HepG2 (cell line): ENCODE measurements around the gene SLA2. TPM values are rescaled to one million over a fixed set of nuclear protein-coding genes. Genes with fewer than 3 reads are reported as not detected.

ENCODE experiments used
- CREM ChIP-seq, 2 experiments: sonication (generic) in 1 of 2; formaldehyde crosslinking in 1 of 2; IDR thresholded peaks; 2 replicates each; pipeline versions ENCODE4 v1.4.0 to v1.6.1; 2016 to 2020; ENCODE audit warnings: antibody characterized with exemption in 1 of 2, mild to moderate bottlenecking in 1 of 2, missing genetic modification reagents in 1 of 2
- MTA1 ChIP-seq: sonication (generic); formaldehyde crosslinking; IDR thresholded peaks from 2 replicates; pipeline ENCODE4 v1.4.0; 2020; ENCODE audit warnings: missing genetic modification reagents, mild to moderate bottlenecking, borderline replicate concordance
- NRL ChIP-seq: sonication (generic); formaldehyde crosslinking; IDR thresholded peaks from 2 replicates; pipeline ENCODE4 v1.5.0; 2020; ENCODE audit warnings: missing genetic modification reagents, mild to moderate bottlenecking, moderate library complexity, borderline replicate concordance
- TBL1XR1 ChIP-seq: fragments of 150-350 bp; IDR thresholded peaks from 2 replicates; pipeline ENCODE4 v1.6.1; 2014; ENCODE audit warnings: borderline replicate concordance, low read length; ENCODE audit not compliant: partially characterized antibody
- TGIF2 ChIP-seq: IDR thresholded peaks from 2 replicates; pipeline ENCODE4 v1.6.1; 2016; ENCODE audit warnings: control low read depth, missing compliant biosample characterization
- THAP11 ChIP-seq: IDR thresholded peaks from 2 replicates; pipeline ENCODE4 v1.6.1; 2016; ENCODE audit warnings: missing biosample characterization, missing genetic modification reagents
- WIZ ChIP-seq: sonication (generic); formaldehyde crosslinking; IDR thresholded peaks from 2 replicates; pipeline ENCODE4 v1.5.1; 2020; ENCODE audit warnings: mild to moderate bottlenecking, missing genetic modification reagents
- YEATS2 ChIP-seq: sonication (generic); formaldehyde crosslinking; IDR thresholded peaks from 2 replicates; pipeline ENCODE4 v1.4.0; 2020; ENCODE audit warnings: missing genetic modification reagents, borderline replicate concordance
- ZFP62 ChIP-seq: sonication (generic); formaldehyde crosslinking; IDR thresholded peaks from 2 replicates; pipeline ENCODE4 v1.4.0; 2020; ENCODE audit warnings: missing genetic modification reagents
- polyA plus RNA-seq, 8 experiments: library from polyadenylated mRNA; depleted of rRNA in 3 of 8; stranded (reverse) in 7 of 8; unstranded in 1 of 8; fragments of >200 nt; fragmentation: Illumina TruSeq in 4 of 8; extraction: Trizol in 4 of 8; gene quantifications; 2 replicates each; pipeline versions ENCODE4 v1.2.1 to v1.2.3, GENCODE V29; 2011 to 2016; ENCODE audit warnings: low read depth in 4 of 8, missing spikeins in 1 of 8, mixed read lengths in 1 of 8; ENCODE audit not compliant: insufficient read depth in 1 of 8
- total RNA-seq, 5 experiments: library from RNA; depleted of rRNA; stranded (reverse); fragments of >200 nt; fragmentation: Illumina TruSeq; extraction: Trizol; gene quantifications; 2 replicates each; pipeline ENCODE4 v1.2.3, GENCODE V29; 2016; ENCODE audit warnings: low read depth in 1 of 5
- TF ChIP-seq, protein P1 (sequence below): sonication (generic); formaldehyde crosslinking; IDR thresholded peaks from 2 replicates; pipeline ENCODE4 v1.5.1; 2020; ENCODE audit warnings: missing genetic modification reagents, mild to moderate bottlenecking, borderline replicate concordance
- TF ChIP-seq, protein P2 (sequence below): IDR thresholded peaks from 2 replicates; pipeline ENCODE4 v1.6.1; 2016; ENCODE audit warnings: low read depth
- TF ChIP-seq, protein P3 (sequence below): sonication (generic); formaldehyde crosslinking; IDR thresholded peaks from 2 replicates; pipeline ENCODE4 v1.4.0; 2020; ENCODE audit warnings: missing genetic modification reagents, mild to moderate bottlenecking, borderline replicate concordance
- TF ChIP-seq, protein P4 (sequence below): sonication (generic); formaldehyde crosslinking; IDR thresholded peaks from 2 replicates; pipeline ENCODE4 v1.4.0; 2020; ENCODE audit warnings: missing genetic modification reagents, mild to moderate bottlenecking, borderline replicate concordance
- TF ChIP-seq, protein P5 (sequence below): sonication (generic); formaldehyde crosslinking; IDR thresholded peaks from 2 replicates; pipeline ENCODE4 v1.8.1; 2022; ENCODE audit warnings: low read depth, mild to moderate bottlenecking, missing genetic modification reagents

SLA2 gene
- total and polyA plus RNA-seq, 2 of the 13 experiments (the other 11 are each of a cell fraction or from before 2014, with no cell fraction given), result 1.6 to 3.6 TPM

DNA sequence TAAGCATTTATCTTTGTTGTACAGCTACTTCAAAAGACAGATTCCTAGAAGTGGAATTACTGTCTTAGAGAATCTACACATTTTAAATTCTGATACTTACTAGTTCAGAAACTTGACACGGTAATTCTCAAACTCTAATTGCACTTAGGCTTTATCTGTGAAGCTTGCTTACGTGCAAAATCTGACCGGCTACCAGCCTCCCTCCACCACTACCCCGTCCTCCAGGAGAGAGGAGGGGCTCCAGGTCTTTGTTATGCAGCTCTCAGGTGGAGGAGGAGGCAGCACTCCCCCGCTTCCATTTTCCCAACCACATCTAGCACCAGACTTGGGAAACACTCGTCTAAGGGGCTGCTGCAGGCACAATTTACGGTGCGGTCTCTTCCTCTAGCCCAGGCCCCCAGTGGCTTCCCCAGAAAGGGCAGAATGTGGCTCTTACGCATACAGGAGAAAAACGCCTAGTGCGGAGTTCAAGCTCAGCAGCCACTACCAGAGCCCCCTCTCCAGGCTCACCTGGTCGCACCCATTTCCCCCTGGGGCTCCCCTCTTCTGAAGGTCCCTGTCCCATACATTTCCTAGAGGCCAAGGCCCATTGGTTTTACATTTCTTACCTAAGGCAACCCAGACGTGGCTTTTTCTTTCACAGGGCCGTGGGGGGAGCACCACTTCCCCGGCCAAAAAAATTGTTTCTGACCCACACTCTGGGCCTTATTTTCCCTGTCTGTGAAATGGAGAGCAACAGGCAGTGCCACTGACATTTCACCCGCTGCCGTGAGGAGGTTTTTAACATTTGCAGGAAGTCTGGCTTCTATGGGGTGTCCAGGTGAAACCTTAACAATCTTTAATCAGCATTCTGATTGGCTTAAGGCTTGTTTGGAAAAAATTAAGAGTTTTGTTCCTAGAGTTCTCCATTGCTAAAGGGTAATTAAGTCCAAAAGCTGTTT lies 74.2 kb downstream of the SLA2 start (continued):
- TF ChIP-seq, protein P1, sequence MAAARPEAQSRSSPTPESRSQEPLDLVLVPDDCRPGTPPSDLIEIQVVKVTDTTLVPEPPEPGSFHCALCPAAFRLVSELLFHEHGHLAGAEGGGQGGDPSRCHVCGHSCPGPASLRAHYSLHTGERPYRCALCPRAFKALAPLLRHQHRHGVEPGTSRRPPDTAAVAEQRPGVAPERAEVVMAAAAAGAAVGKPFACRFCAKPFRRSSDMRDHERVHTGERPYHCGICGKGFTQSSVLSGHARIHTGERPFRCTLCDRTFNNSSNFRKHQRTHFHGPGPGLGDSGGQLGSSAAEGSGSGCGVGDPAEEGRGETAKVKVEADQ (CRISPR knock-in tag), result peak; percentile 32; the same call in 1 of the 2 replicates
- TF ChIP-seq MTA1 (CRISPR knock-in tag) (peak; percentile 65; the same call in 1 of the 2 replicates), NRL (CRISPR knock-in tag) (0 out of 2 replicates have a peak, but pooled peaks have one; percentile 32), YEATS2 (CRISPR knock-in tag) (no peak), WIZ (CRISPR knock-in tag) (no peak), ZFP62 (no peak), TGIF2 (CRISPR knock-in tag) (no peak), CREM (IDR thresholded peaks at IDR 0.05) (no peak), CREM (CRISPR knock-in tag; IDR thresholded peaks at IDR 0.05) (no peak), THAP11 (no peak), TBL1XR1 (peak; percentile 42)
- TF ChIP-seq, protein P2, sequence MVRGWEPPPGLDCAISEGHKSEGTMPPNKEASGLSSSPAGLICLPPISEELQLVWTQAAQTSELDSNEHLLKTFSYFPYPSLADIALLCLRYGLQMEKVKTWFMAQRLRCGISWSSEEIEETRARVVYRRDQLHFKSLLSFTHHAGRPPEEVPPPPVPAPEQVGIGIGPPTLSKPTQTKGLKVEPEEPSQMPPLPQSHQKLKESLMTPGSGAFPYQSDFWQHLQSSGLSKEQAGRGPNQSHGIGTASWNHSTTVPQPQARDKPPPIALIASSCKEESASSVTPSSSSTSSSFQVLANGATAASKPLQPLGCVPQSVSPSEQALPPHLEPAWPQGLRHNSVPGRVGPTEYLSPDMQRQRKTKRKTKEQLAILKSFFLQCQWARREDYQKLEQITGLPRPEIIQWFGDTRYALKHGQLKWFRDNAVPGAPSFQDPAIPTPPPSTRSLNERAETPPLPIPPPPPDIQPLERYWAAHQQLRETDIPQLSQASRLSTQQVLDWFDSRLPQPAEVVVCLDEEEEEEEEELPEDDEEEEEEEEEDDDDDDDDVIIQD (CRISPR knock-in tag), result peak; percentile 19; the same call in 1 of the 2 replicates
- TF ChIP-seq, protein P3, sequence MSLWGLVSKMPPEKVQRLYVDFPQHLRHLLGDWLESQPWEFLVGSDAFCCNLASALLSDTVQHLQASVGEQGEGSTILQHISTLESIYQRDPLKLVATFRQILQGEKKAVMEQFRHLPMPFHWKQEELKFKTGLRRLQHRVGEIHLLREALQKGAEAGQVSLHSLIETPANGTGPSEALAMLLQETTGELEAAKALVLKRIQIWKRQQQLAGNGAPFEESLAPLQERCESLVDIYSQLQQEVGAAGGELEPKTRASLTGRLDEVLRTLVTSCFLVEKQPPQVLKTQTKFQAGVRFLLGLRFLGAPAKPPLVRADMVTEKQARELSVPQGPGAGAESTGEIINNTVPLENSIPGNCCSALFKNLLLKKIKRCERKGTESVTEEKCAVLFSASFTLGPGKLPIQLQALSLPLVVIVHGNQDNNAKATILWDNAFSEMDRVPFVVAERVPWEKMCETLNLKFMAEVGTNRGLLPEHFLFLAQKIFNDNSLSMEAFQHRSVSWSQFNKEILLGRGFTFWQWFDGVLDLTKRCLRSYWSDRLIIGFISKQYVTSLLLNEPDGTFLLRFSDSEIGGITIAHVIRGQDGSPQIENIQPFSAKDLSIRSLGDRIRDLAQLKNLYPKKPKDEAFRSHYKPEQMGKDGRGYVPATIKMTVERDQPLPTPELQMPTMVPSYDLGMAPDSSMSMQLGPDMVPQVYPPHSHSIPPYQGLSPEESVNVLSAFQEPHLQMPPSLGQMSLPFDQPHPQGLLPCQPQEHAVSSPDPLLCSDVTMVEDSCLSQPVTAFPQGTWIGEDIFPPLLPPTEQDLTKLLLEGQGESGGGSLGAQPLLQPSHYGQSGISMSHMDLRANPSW, result no peak; the same call in 1 of the 2 replicates
- TF ChIP-seq, protein P4, sequence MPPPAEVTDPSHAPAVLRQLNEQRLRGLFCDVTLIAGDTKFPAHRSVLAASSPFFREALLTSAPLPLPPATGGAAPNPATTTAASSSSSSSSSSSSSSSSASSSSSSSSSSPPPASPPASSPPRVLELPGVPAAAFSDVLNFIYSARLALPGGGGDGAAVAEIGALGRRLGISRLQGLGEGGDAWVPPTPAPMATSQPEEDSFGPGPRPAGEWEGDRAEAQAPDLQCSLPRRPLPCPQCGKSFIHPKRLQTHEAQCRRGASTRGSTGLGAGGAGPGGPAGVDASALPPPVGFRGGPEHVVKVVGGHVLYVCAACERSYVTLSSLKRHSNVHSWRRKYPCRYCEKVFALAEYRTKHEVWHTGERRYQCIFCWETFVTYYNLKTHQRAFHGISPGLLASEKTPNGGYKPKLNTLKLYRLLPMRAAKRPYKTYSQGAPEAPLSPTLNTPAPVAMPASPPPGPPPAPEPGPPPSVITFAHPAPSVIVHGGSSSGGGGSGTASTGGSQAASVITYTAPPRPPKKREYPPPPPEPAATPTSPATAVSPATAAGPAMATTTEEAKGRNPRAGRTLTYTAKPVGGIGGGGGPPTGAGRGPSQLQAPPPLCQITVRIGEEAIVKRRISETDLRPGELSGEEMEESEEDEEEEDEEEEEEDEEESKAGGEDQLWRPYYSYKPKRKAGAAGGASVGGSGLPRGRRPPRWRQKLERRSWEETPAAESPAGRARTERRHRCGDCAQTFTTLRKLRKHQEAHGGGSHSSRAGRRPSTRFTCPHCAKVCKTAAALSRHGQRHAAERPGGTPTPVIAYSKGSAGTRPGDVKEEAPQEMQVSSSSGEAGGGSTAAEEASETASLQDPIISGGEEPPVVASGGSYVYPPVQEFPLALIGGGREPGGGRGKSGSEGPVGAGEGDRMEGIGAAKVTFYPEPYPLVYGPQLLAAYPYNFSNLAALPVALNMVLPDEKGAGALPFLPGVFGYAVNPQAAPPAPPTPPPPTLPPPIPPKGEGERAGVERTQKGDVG (CRISPR knock-in tag), result no peak
- TF ChIP-seq, protein P5, sequence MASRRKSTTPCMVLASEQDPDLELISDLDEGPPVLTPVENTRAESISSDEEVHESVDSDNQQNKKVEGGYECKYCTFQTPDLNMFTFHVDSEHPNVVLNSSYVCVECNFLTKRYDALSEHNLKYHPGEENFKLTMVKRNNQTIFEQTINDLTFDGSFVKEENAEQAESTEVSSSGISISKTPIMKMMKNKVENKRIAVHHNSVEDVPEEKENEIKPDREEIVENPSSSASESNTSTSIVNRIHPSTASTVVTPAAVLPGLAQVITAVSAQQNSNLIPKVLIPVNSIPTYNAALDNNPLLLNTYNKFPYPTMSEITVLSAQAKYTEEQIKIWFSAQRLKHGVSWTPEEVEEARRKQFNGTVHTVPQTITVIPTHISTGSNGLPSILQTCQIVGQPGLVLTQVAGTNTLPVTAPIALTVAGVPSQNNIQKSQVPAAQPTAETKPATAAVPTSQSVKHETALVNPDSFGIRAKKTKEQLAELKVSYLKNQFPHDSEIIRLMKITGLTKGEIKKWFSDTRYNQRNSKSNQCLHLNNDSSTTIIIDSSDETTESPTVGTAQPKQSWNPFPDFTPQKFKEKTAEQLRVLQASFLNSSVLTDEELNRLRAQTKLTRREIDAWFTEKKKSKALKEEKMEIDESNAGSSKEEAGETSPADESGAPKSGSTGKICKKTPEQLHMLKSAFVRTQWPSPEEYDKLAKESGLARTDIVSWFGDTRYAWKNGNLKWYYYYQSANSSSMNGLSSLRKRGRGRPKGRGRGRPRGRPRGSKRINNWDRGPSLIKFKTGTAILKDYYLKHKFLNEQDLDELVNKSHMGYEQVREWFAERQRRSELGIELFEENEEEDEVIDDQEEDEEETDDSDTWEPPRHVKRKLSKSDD (CRISPR knock-in tag), result no peak; the same call in 1 of the 2 replicates
